K562 (cell line): Measurements from ENCODE around the gene PRKG1. TPM values are rescaled to one million over a fixed set of nuclear protein-coding genes. Genes with fewer than 3 reads are reported as not detected.
"Not testable (repeated sequence)": the region's sequence is repeated elsewhere in the genome, so short reads cannot be mapped to it uniquely, and the experiment has no call there.

Source experiments
- ATAC-seq: fragments of 200-7000 bp; cut with Tn5 transposase; 3 replicates; pipeline ENCODE4 v1.9.1; 2020; ENCODE audit warnings: moderate library complexity
- BruUV-seq: library from RNA; stranded (reverse); fragments of 400-500 nt; replicated peaks from 2 replicates; lab custom pipeline; 2021; lab: Mats Ljungman, UMichigan
- CTCF ChIA-PET: fragments of 300-600 bp; formaldehyde crosslinking; extraction: SDS; loops from one replicate; lab custom pipeline; 2021; ENCODE audit warnings: low intra/inter-chr PET ratio; lab: Yijun Ruan, JAX
- POLR2A ChIA-PET: fragments of 300-600, 350-650 bp; sonication (Branson Sonifier 250); formaldehyde crosslinking; extraction: SDS; loops from one replicate; lab custom pipeline; 2021; ENCODE audit warnings: antibody characterized with exemption, inconsistent platforms; lab: Yijun Ruan, JAX
- DNase-seq, 4 experiments: peaks; one replicate each; pipeline versions ENCODE4 v3.0.0 to v3.0.0-alpha.2; 2011 to 2018; ENCODE audit warnings: low spot score in 3 of 4, mixed read lengths in 3 of 4; ENCODE audit errors: extremely low read depth in 1 of 4
- FAIRE-seq: peaks from 2 replicates; lab custom pipeline; 2011; peaks lifted over from hg19 to GRCh38; lab: Jason Lieb, UNC
- H2AFZ ChIP-seq: 2 replicates; pipeline ENCODE4 v1.6.0; 2011; ENCODE audit warnings: low read depth, low read length, control low read depth, inconsistent platforms
- H3K27ac ChIP-seq: fragments of 200-600 bp; 3 replicates; pipeline ENCODE4 v1.8.0; 2011; ENCODE audit warnings: low read depth, mild to moderate bottlenecking, control low read depth, inconsistent platforms, low read length, moderate library complexity, mixed read lengths; ENCODE audit errors: extremely low read depth
- H3K27me3 ChIP-seq, 2 experiments: fragments of 300-600 bp in 1 of 2; 2 replicates in 1 of 2; 3 replicates in 1 of 2; pipeline versions ENCODE4 v1.6.0 to v1.8.0; 2011; ENCODE audit warnings: inconsistent platforms in 2 of 2, low read length in 2 of 2, mild to moderate bottlenecking in 1 of 2, mixed read lengths in 1 of 2, moderate library complexity in 1 of 2; ENCODE audit not compliant: control insufficient read depth in 2 of 2, insufficient read depth in 2 of 2
- H3K36me3 ChIP-seq: fragments of 300-600 bp; 3 replicates; pipeline ENCODE4 v1.8.0; 2011; ENCODE audit warnings: mild to moderate bottlenecking, low read length, inconsistent platforms; ENCODE audit not compliant: control insufficient read depth, insufficient read depth
- H3K4me1 ChIP-seq, 2 experiments: fragments of 200-600 bp in 1 of 2; replicated peaks in 1 of 2; 2 replicates in 1 of 2; 3 replicates in 1 of 2; pipeline versions ENCODE4 v1.5.1 to v1.8.0; 2011; ENCODE audit warnings: inconsistent platforms in 2 of 2, low read length in 2 of 2, mild to moderate bottlenecking in 1 of 2, mixed read lengths in 1 of 2, moderate library complexity in 1 of 2; ENCODE audit not compliant: control insufficient read depth in 2 of 2, insufficient read depth in 2 of 2
- H3K4me2 ChIP-seq: 2 replicates; pipeline ENCODE4 v1.6.1; 2011; ENCODE audit warnings: low read length, control low read depth, inconsistent platforms, mixed read lengths; ENCODE audit not compliant: insufficient read depth
- H3K4me3 ChIP-seq: fragments of 200-600 bp; sonication (generic), shearing (Covaris generic); 2 replicates; pipeline ENCODE4 v1.5.1; 2016; ENCODE audit warnings: control low read depth, inconsistent platforms
- H3K79me2 ChIP-seq: fragments of 200-600 bp; 3 replicates; pipeline ENCODE4 v1.8.0; 2011; ENCODE audit warnings: low read length, inconsistent platforms; ENCODE audit not compliant: control insufficient read depth, insufficient read depth
- H3K9ac ChIP-seq, 2 experiments: 2 replicates each; pipeline versions ENCODE4 v1.6.0 to v1.6.1; 2011; ENCODE audit warnings: low read depth in 2 of 2, low read length in 2 of 2, control low read depth in 1 of 2, inconsistent platforms in 1 of 2, mild to moderate bottlenecking in 1 of 2, mixed read lengths in 1 of 2; ENCODE audit not compliant: insufficient read depth in 1 of 2
- H3K9me1 ChIP-seq: one replicate; pipeline ENCODE4 v1.6.0; 2011; ENCODE audit warnings: inconsistent platforms, mild to moderate bottlenecking, low read length, moderate library complexity; ENCODE audit not compliant: control insufficient read depth, insufficient read depth
- H3K9me3 ChIP-seq: replicated peaks from 2 replicates; pipeline ENCODE4 v1.5.1; 2011; ENCODE audit warnings: low read depth, low read length, inconsistent platforms; ENCODE audit not compliant: control insufficient read depth, insufficient read depth
- H4K20me1 ChIP-seq: replicated peaks from 2 replicates; pipeline ENCODE4 v1.6.1; 2011; ENCODE audit warnings: low read length, inconsistent platforms, mixed read lengths; ENCODE audit not compliant: control insufficient read depth, insufficient read depth
- ASH1L ChIP-seq: fragments of 450-650 bp; IDR thresholded peaks from 2 replicates; pipeline ENCODE4 v1.6.1; 2018; ENCODE audit warnings: borderline replicate concordance, mild to moderate bottlenecking, low read depth; ENCODE audit not compliant: partially characterized antibody
- CHD4 ChIP-seq: fragments of 200-600 bp; sonication (generic); IDR thresholded peaks from 3 replicates; pipeline ENCODE4 v1.6.1; 2012; ENCODE audit warnings: low read depth, mild to moderate bottlenecking, mixed read lengths, low read length, inconsistent platforms; ENCODE audit not compliant: insufficient read depth, insufficient replicate concordance, poor library complexity, severe bottlenecking
- GATA2 ChIP-seq: sonication (generic); formaldehyde crosslinking; IDR thresholded peaks from 2 replicates; pipeline ENCODE4 v1.4.0; 2020; ENCODE audit warnings: mild to moderate bottlenecking, missing genetic modification reagents
- LEF1 ChIP-seq: fragments of 450-650 bp; IDR thresholded peaks from 2 replicates; pipeline ENCODE4 v1.6.1; 2016; ENCODE audit warnings: mild to moderate bottlenecking
- NFXL1 ChIP-seq: fragments of 450-650 bp; formaldehyde crosslinking; IDR thresholded peaks from 2 replicates; pipeline ENCODE4 v1.4.0; 2021; ENCODE audit warnings: mild to moderate bottlenecking
- NFYB ChIP-seq: IDR thresholded peaks from 2 replicates; pipeline ENCODE4 v1.6.1; 2011; ENCODE audit warnings: mild to moderate bottlenecking, moderate library complexity; ENCODE audit not compliant: insufficient read length; ENCODE audit errors: extremely low read depth
- NR3C1 ChIP-seq: sonication (generic); formaldehyde crosslinking; IDR thresholded peaks from 2 replicates; pipeline ENCODE4 v1.8.1; 2022; ENCODE audit warnings: missing genetic modification reagents
- POLR2A ChIP-seq: fragments of 450-650 bp; conservative IDR thresholded peaks from 2 replicates; pipeline ENCODE4 v1.6.1; 2016
- SMARCE1 ChIP-seq: fragments of 450-650 bp; IDR thresholded peaks from 2 replicates; pipeline ENCODE4 v1.7.1; 2016; ENCODE audit warnings: mild to moderate bottlenecking
- ZNF134 ChIP-seq: fragments of 250-450 bp; sonication (Bioruptor Pico); conservative IDR thresholded peaks from 2 replicates; pipeline ENCODE4 v1.4.0; 2020
- ZNF592 ChIP-seq: fragments of 450-650 bp; IDR thresholded peaks from 2 replicates; pipeline ENCODE4 v1.6.1; 2017; ENCODE audit warnings: antibody characterized with exemption, mild to moderate bottlenecking
- whole genome bisulfite sequencing: fragments of 100-300 bp; shearing (Covaris generic); methylation state at CpG from one replicate; pipeline ENCODE4 v1.1.6; 2016; ENCODE audit warnings: low coverage, mixed read lengths; ENCODE audit not compliant: insufficient coverage; ENCODE audit errors: missing lambda C conversion rate; 5-methylcytosine and 5-hydroxymethylcytosine counted together
- in situ Hi-C: fragments of 300-500 bp; cut with MboI; formaldehyde crosslinking; loops from 4 replicates; pipeline ENCODE4 v1.15.0; 2018; ENCODE audit warnings: inconsistent platforms, mixed read lengths
- intact Hi-C: fragments of 100-400 bp; cut with micrococcal nuclease; formaldehyde crosslinking; loops from 2 replicates; pipeline ENCODE4 v1.14.2; 2022
- polyA plus RNA-seq, 8 experiments: library from polyadenylated mRNA; depleted of rRNA in 4 of 8; stranded (reverse) in 5 of 8; unstranded in 3 of 8; fragments of >200 nt; fragmentation: Nextera tagmentation in 2 of 8; fragmentation: Illumina TruSeq in 1 of 8; extraction: Ambion mirVana in 2 of 8; extraction: Trizol in 1 of 8; gene quantifications; 2 replicates each; pipeline versions ENCODE4 v1.2.1 to v1.2.3, GENCODE V29; 2011 to 2014; ENCODE audit warnings: inconsistent platforms in 1 of 8, missing spikeins in 1 of 8
- total RNA-seq, 7 experiments: library from RNA; depleted of rRNA in 6 of 7; stranded (reverse); fragments of >200 nt in 6 of 7; fragmentation: Illumina TruSeq in 2 of 7; extraction: Trizol in 2 of 7; gene quantifications; 2 replicates each; pipeline versions ENCODE4 v1.2.1 to v1.2.3, GENCODE V29; 2011 to 2021; ENCODE audit warnings: low replicate concordance in 1 of 7

The PRKG1 gene
- total and polyA plus RNA-seq, 9 of the 15 experiments (the other 6 are each of a cell fraction or from before 2014, with no cell fraction given) = 0.22 TPM; not detected in 8

GRCh38 chr10:51163380-51164049 is 89.2 kb downstream of the PRKG1 start:
- H3K36me3 ChIP-seq, H4K20me1 ChIP-seq, H3K27ac ChIP-seq, H3K4me3 ChIP-seq, H3K4me1 ChIP-seq, FAIRE-seq, H3K9me3 ChIP-seq, in situ Hi-C loops, H3K79me2 ChIP-seq, H3K27me3 ChIP-seq, H3K4me2 ChIP-seq, H3K9me1 ChIP-seq, CTCF ChIA-PET, intact Hi-C loops, BruUV-seq, DNase-seq, H2AFZ ChIP-seq, H3K9ac ChIP-seq, POLR2A ChIA-PET, ATAC-seq: not testable (repeated sequence)
- 3% methylated on average over 23 of the region's 30 CpGs for WGBS

- in situ Hi-C loops = no loop called here
- Histone ChIP-seq H3K9me3 (no peaks in the 10 kb centered on the region; the same call in 1 of the 2 replicates), H3K36me3 (no peaks in the 10 kb centered on the region), H3K4me1 (no peaks in the 10 kb centered on the region), H3K9me1 (no peaks in the 10 kb centered on the region), H4K20me1 (no peaks in the 10 kb centered on the region), H2AFZ (no peak overlapping the region), H3K79me2 (no peaks in the 10 kb centered on the region), H3K4me2 (no peak overlapping the region), H3K27ac (no peak overlapping the region), H3K27me3 (no peaks in the 10 kb centered on the region), H3K4me3 (no peak overlapping the region), H3K9ac (no peak overlapping the region)
- intact Hi-C loops = no loop called here
- BruUV-seq = no TSS peak
- no peak for ATAC-seq
- POLR2A ChIA-PET = no interaction called here
- CTCF ChIA-PET = no interaction called here
- DNase-seq = no peak
- 0% methylated on average over 2 of the region's 2 CpGs for WGBS
- FAIRE-seq = no peak
- no peak for TF ChIP-seq LEF1
- TF ChIP-seq NFYB = no peak
- no peak for TF ChIP-seq POLR2A
- no peak for TF ChIP-seq NFXL1
- TF ChIP-seq ZNF592 = no peak
- TF ChIP-seq ZNF134 (CRISPR knock-in tag) = no peak
- TF ChIP-seq SMARCE1 = no peak
- no peak for TF ChIP-seq CHD4
- no peak for TF ChIP-seq NR3C1 (CRISPR knock-in tag)
- TF ChIP-seq ASH1L = no peak
- TF ChIP-seq GATA2 = no peak
These were observed 94.0 kb downstream of the PRKG1 start for GRCh38 chr10:51168086-51168815.
